GM12891 (cell line): ENCODE measurements around the gene MPPED2.

ENCODE experiments used
- PAX5 ChIP-seq: IDR thresholded peaks from 2 replicates; pipeline ENCODE4 v1.6.1; 2011; ENCODE audit warnings: low read length, moderate library complexity, mild to moderate bottlenecking; ENCODE audit not compliant: insufficient read depth, severe bottlenecking
- POLR2A ChIP-seq: IDR thresholded peaks from 2 replicates; pipeline ENCODE4 v1.6.1; 2011; ENCODE audit warnings: low read depth, low read length, control low read depth
- POLR2AphosphoS5 ChIP-seq: IDR thresholded peaks from 2 replicates; pipeline ENCODE4 v1.6.1; 2011; ENCODE audit warnings: low read depth, low read length, control low read depth
- SPI1 ChIP-seq: IDR thresholded peaks from 2 replicates; pipeline ENCODE4 v1.6.1; 2011; ENCODE audit warnings: low read depth, low read length, control low read depth

GRCh38 chr11:30424321-30424720 is 161.8 kb downstream of the MPPED2 start:
- no peak for TF ChIP-seq POLR2A
- TF ChIP-seq POLR2AphosphoS5 = no peak
- TF ChIP-seq PAX5 = no peak
- no peak for TF ChIP-seq SPI1
